Nephron progenitor cell (in vitro differentiated cells): Measurements from ENCODE around the gene RNF214.

Experiments used
- DNase-seq: peaks from one replicate; pipeline ENCODE4 v3.0.0; 2021
- H3K27ac Mint-ChIP-seq: 2 replicates; pipeline ENCODE4 v1.8.0; 2021; ENCODE audit warnings: mild to moderate bottlenecking, moderate library complexity, mixed read lengths
- H3K27me3 Mint-ChIP-seq: 2 replicates; pipeline ENCODE4 v1.8.0; 2021; ENCODE audit warnings: mild to moderate bottlenecking, low read depth, mixed read lengths; ENCODE audit not compliant: poor library complexity
- H3K36me3 Mint-ChIP-seq: 2 replicates; pipeline ENCODE4 v1.8.0; 2021; ENCODE audit warnings: low read depth, mixed read lengths
- H3K4me1 Mint-ChIP-seq: 2 replicates; pipeline ENCODE4 v1.8.0; 2021; ENCODE audit warnings: mixed read lengths
- H3K4me3 Mint-ChIP-seq: 2 replicates; pipeline ENCODE4 v1.8.0; 2021; ENCODE audit warnings: mild to moderate bottlenecking, moderate library complexity, mixed read lengths
- H3K9me3 Mint-ChIP-seq: 2 replicates; pipeline ENCODE4 v1.8.0; 2021; ENCODE audit warnings: mild to moderate bottlenecking, moderate library complexity, mixed read lengths
- TF ChIP-seq, protein P1 (sequence below): fragments of 200-600 bp; sonication (generic); IDR thresholded peaks from 2 replicates; pipeline ENCODE4 v1.5.0; 2021; ENCODE audit warnings: antibody characterized with exemption

RNF214 gene

DNA sequence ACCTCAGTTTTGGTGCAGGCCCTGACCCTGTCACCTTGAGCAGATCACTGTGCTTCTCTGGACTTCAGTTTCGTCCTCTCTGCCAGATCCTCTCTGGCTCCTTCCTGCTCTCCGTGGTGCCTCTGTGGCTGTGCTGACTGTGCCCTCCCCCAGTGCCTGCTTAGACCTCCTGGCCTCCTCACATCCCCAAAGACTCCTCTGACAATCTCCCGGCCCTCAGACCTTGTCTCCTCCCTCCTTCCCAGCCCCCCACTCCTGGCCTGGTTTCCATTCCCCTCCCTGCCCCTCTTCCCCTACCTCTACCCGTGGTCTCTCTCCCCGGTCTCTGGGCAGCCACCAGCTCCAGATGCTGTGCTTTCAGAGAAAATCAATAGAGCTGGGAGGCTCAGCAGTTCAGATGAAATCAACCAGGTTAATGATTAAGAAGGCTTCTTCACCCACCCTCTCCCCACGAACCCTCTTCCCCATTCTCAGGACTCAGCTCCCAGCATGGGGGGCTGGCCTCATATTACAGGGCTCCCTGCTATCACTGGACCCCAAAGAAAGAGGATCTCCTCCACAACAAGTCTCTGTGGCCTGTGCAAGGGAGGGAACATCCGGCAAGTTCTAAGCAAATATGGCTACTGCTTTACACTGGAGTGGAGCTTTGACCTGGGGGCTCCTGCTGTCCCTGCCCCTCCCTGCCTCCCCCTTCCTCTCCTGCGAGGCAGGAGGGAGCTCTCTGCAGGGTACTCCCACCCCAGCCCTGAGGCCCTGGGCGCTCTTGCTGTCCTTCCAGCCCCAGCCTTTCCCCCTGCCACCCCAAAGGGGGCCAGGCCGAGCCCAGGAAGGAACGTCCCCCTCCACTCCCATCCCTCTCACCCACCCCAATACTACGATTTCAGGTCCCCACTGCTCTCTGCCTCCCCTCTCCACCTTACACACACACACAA, 67.1 kb downstream of the RNF214 start:
- Mint-ChIP-seq H3K4me3 (peak overlapping the region; percentile 60), H3K4me1 (peaks cover 68% of the 10 kb centered on the region), H3K36me3 (peaks cover 13% of the 10 kb centered on the region), H3K9me3 (no peaks in the 10 kb centered on the region), H3K27ac (peak overlapping the region; percentile 97), H3K27me3 (no peaks in the 10 kb centered on the region)
- peak; percentile 18 for DNase-seq
- TF ChIP-seq, protein P1, sequence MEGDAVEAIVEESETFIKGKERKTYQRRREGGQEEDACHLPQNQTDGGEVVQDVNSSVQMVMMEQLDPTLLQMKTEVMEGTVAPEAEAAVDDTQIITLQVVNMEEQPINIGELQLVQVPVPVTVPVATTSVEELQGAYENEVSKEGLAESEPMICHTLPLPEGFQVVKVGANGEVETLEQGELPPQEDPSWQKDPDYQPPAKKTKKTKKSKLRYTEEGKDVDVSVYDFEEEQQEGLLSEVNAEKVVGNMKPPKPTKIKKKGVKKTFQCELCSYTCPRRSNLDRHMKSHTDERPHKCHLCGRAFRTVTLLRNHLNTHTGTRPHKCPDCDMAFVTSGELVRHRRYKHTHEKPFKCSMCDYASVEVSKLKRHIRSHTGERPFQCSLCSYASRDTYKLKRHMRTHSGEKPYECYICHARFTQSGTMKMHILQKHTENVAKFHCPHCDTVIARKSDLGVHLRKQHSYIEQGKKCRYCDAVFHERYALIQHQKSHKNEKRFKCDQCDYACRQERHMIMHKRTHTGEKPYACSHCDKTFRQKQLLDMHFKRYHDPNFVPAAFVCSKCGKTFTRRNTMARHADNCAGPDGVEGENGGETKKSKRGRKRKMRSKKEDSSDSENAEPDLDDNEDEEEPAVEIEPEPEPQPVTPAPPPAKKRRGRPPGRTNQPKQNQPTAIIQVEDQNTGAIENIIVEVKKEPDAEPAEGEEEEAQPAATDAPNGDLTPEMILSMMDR = no peak

DNA sequence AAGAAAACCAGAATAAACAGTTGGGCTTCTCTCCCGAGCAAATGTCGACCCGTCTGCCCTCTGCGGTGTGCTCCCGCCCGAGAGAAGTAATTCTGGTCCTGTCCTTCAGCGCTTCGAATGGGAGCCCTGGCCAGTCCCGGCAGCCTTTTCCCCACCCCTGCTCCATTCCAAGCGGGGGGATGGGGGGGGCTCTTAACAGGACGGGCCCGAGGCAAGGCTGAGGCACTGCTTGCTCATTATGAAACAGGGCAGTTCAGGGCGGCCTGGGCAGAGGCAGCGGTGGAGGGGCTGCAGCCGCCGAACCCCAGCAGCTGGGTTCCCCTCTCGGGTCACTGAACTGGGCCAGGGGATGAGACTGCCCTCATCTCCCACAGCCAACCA, 67.8 kb downstream of the RNF214 start:
- peak; percentile 56 for DNase-seq
- no peaks in the 10 kb centered on the region for H3K27me3 Mint-ChIP-seq
- H3K4me1 Mint-ChIP-seq = peaks cover 70% of the 10 kb centered on the region
- H3K27ac Mint-ChIP-seq = peak overlapping the region; percentile 97
- H3K36me3 Mint-ChIP-seq = peaks cover 8% of the 10 kb centered on the region
- no peaks in the 10 kb centered on the region for H3K9me3 Mint-ChIP-seq
- peak overlapping the region; percentile 35 for H3K4me3 Mint-ChIP-seq
- TF ChIP-seq, protein P1 = no peak

DNA sequence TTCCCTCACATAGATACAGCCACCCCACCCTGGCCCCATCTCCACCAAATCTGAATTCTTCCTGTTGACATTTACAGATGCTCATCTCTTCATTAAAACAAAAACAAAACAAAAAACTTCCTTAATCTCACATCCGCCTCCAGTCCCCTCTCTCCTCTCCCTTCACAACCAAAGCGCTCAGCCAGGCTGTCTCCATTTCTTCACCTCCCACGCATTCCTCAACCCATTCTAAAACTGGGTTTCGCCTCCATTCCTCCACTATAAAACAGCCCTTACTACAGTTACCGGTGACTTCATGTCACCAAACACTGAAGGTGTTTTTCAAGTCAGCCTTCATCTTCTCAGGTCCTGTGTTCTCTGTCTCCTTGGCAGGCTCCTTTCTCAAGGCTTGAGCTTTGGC, 68.3 kb downstream of the RNF214 start:
- TF ChIP-seq, protein P1 = no peak
- Mint-ChIP-seq H3K9me3 (no peaks in the 10 kb centered on the region), H3K4me3 (peak overlapping the region; percentile 66), H3K27ac (peak overlapping the region; percentile 98), H3K36me3 (peaks cover 8% of the 10 kb centered on the region), H3K27me3 (no peaks in the 10 kb centered on the region), H3K4me1 (peaks cover 70% of the 10 kb centered on the region)
- peak; percentile 11 for DNase-seq

DNA sequence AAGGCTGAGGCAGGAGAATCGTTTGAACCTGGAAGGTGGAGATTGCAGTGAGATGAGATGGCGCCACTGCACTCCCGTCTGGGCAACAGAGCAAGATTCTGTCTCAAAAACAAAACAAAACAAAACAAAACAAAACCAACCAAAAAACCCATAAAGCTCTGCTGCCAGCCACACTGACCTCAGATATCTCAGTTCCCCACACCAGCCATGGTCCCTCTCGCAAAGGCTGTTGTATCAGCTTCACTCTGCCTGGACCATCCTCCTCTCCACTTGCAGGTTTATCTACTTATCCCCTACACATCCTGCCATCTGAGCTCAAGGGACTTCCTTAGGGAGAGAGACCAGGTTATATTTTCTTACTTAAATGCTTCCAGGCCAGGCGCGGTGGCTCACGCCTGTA, 69.8 kb downstream of the RNF214 start:
- Mint-ChIP-seq H3K9me3 (no peaks in the 10 kb centered on the region), H3K4me1 (peaks cover 61% of the 10 kb centered on the region), H3K27me3 (no peaks in the 10 kb centered on the region), H3K27ac (no peak overlapping the region), H3K4me3 (no peak overlapping the region), H3K36me3 (peaks cover 8% of the 10 kb centered on the region)
- no peak for DNase-seq
- TF ChIP-seq, protein P1 = no peak

DNA sequence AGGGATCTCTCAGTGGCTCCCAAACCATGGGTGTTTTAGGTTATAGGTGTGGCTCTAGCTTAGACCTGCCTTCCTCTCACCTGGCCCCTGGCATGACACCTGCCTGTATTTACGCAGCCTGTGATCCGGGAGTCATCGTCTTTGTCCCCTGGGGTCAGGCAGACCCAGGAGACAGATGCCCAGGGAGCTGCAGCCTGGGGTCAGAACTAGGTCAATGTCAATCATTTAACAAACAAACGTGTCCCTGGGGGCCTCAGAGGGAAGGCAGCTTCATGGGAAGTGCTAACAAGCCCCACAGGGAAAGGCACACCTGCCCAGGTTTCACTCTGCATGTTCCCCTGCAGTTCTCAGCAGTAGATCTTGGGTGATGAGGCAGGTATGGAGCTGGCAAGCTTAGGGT, 70.6 kb downstream of the RNF214 start:
- H3K27ac Mint-ChIP-seq = peak overlapping the region; percentile 57
- peaks cover 61% of the 10 kb centered on the region for H3K4me1 Mint-ChIP-seq
- DNase-seq = no peak
- no peaks in the 10 kb centered on the region for H3K9me3 Mint-ChIP-seq
- TF ChIP-seq, protein P1 = no peak
- no peaks in the 10 kb centered on the region for H3K27me3 Mint-ChIP-seq
- no peak overlapping the region for H3K4me3 Mint-ChIP-seq
- peaks cover 8% of the 10 kb centered on the region for H3K36me3 Mint-ChIP-seq
